ENCODE results near the gene NR4A2. TPM values are rescaled to one million over a fixed set of nuclear protein-coding genes. Genes with fewer than 3 reads are reported as not detected.

Gene NR4A2
- total and polyA plus RNA-seq, 2 experiments from 2014 or later: 2.3 to 4.5 TPM

DNA sequence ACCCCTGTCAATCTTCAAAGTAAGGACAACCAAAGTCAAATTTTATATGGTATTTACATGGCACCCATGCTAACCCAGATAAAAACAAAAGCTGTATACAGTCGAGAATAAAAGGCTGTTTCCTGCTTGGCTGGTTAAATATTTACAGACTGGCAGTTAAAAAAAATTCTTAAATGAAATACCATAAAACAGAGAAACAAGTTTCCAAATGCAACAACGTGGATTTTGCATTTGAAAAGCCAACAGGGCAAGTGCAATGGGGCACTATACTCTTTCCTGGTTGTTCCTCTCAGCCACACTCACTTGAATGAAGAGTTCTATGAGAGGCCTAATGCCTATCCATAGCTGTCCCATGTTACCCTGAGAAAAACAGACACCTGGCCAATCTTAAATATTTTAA lies 6.1 kb upstream of the NR4A2 start:
- Histone ChIP-seq H4K20me1 (ENCODE audit: insufficient read depth, poor library complexity, severe bottlenecking) (no peaks in the 10 kb centered on the region), H3K79me2 (peaks cover 22% of the 10 kb centered on the region), H3K4me2 (peak overlapping the region; percentile 11), H3K4me3 (no peak overlapping the region), H2AFZ (no peak overlapping the region), H3K27ac (no peak overlapping the region), H3K36me3 (replicated peaks; ENCODE audit: insufficient read depth, low read depth) (no peaks in the 10 kb centered on the region), H3K9me3 (ENCODE audit: low read depth) (no peaks in the 10 kb centered on the region), H3K9me2 (replicated peaks; ENCODE audit: insufficient read depth) (no peaks in the 10 kb centered on the region), H3K27me3 (no peaks in the 10 kb centered on the region), H3K4me1 (ENCODE audit: insufficient read depth) (peaks cover 5% of the 10 kb centered on the region)
- TF ChIP-seq EZH2 (IDR thresholded peaks at IDR 0.05; ENCODE audit: borderline replicate concordance) (no peak), EZH2phosphoT487 (IDR thresholded peaks at IDR 0.05; ENCODE audit: low read depth, severe bottlenecking, unreplicated experiment) (no peak)
- TF ChIP-seq, protein P1, sequence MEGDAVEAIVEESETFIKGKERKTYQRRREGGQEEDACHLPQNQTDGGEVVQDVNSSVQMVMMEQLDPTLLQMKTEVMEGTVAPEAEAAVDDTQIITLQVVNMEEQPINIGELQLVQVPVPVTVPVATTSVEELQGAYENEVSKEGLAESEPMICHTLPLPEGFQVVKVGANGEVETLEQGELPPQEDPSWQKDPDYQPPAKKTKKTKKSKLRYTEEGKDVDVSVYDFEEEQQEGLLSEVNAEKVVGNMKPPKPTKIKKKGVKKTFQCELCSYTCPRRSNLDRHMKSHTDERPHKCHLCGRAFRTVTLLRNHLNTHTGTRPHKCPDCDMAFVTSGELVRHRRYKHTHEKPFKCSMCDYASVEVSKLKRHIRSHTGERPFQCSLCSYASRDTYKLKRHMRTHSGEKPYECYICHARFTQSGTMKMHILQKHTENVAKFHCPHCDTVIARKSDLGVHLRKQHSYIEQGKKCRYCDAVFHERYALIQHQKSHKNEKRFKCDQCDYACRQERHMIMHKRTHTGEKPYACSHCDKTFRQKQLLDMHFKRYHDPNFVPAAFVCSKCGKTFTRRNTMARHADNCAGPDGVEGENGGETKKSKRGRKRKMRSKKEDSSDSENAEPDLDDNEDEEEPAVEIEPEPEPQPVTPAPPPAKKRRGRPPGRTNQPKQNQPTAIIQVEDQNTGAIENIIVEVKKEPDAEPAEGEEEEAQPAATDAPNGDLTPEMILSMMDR (IDR thresholded peaks at IDR 0.05; ENCODE audit: poor library complexity): no peak
- DNase-seq (ENCODE audit: low spot score): no peak
- 31% methylated on average over 2 of the region's 2 CpGs for WGBS (ENCODE audit: low lambda C conversion rate, missing lambda C conversion rate)

DNA sequence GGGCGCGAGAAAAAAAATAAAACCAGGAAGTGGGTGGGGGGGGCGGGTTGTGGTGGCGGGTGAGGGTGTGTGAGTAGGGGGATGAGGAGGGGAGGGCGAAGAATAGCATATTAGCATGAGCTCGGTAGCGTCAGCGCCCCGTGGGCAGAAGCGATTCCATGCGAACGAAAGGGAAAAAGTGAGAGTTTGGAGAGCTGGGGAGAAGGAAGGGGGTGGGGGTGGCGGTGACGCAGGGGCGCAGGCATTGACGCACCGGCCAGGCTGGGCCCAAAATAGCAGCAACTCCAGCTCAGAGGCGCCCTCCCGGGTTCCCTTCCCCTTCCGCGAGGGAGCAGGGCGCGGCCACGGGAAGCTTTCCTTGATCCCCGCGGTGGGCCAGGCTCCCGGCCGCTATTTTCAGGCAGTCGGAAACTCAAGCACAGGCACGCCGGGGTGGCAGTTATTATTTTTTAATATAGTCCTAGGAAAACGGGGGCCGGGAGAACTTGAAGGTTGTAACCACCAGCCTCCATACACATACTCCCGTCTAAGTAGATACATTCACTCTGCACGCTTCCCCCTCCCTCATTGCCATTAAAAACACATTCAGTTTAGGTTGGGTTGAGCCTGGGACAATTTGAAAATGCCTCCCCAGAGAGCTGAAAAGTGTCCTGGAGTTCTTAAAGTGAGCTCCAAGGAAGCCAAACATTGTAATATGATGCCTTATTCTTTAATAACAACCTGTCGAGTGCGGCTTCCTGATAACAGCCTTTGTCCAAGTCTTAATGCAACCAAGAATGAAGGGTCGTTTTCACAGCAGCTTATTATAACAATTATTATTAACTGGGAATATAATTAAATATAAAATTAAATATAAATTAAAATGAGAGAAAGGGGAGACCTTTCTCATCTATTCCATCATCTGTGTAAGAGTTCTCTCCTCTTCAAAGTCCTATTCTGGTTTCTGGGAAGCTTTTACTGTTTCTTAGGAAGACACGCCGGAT lies 2.3 kb upstream of the NR4A2 start:
- peak overlapping the region; percentile 55 for H3K4me3 ChIP-seq
- H3K27ac ChIP-seq: peak overlapping the region; percentile 96
- H3K9me3 ChIP-seq (ENCODE audit: low read depth): no peaks in the 10 kb centered on the region
- no peaks in the 10 kb centered on the region for H3K9me2 ChIP-seq (replicated peaks; ENCODE audit: insufficient read depth)
- TF ChIP-seq, protein P1 (IDR thresholded peaks at IDR 0.05; ENCODE audit: poor library complexity): no peak
- no peak for TF ChIP-seq EZH2 (IDR thresholded peaks at IDR 0.05; ENCODE audit: borderline replicate concordance)
- no peak for TF ChIP-seq EZH2phosphoT487 (IDR thresholded peaks at IDR 0.05; ENCODE audit: low read depth, severe bottlenecking, unreplicated experiment)
- WGBS (ENCODE audit: low lambda C conversion rate, missing lambda C conversion rate): 2% methylated on average over 21 of the region's 40 CpGs
- H3K79me2 ChIP-seq: peaks cover 15% of the 10 kb centered on the region
- no peaks in the 10 kb centered on the region for H4K20me1 ChIP-seq (ENCODE audit: insufficient read depth, poor library complexity, severe bottlenecking)
- peak; percentile 91 for DNase-seq (ENCODE audit: low spot score)
- H2AFZ ChIP-seq: peak overlapping the region; percentile 79
- peaks cover 5% of the 10 kb centered on the region for H3K4me1 ChIP-seq (ENCODE audit: insufficient read depth)
- peak overlapping the region; percentile 90 for H3K4me2 ChIP-seq
- H3K27me3 ChIP-seq: peaks cover 14% of the 10 kb centered on the region
- H3K36me3 ChIP-seq (replicated peaks; ENCODE audit: insufficient read depth, low read depth): no peaks in the 10 kb centered on the region

DNA sequence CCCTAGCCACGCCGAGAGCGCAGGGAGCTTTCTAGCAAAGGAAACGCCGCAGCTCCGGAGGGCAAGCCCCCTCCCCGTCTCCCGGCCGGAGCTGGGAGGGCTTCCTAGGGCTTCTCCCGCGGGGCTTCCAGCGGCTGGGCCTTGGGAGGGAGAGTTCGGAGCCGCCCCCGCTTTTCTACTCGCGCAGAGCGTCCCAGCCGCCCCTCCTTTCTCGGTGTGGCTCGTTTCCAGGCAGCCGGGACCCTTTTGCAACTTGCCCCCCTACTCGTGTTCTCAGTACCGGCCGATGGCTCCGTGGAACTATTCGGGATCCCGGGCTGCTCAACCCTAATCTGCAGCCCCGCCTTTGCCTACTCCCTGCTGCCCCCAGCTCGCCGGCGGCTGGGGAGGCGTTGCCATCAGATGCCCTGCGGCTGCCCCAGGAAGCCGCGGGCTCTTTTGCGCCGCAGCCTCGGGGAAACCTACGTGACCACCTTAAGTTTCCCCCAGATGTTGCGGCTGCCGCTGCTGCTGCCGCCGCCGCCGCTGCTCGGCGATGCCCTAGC lies 1.5 kb upstream of the NR4A2 start:
- peak; percentile 79 for DNase-seq (ENCODE audit: low spot score)
- Histone ChIP-seq H3K4me2 (peak overlapping the region; percentile 90), H3K27me3 (peaks cover 22% of the 10 kb centered on the region), H3K79me2 (peaks cover 15% of the 10 kb centered on the region), H3K9me2 (replicated peaks; ENCODE audit: insufficient read depth) (no peaks in the 10 kb centered on the region), H3K36me3 (replicated peaks; ENCODE audit: insufficient read depth, low read depth) (no peaks in the 10 kb centered on the region), H3K4me1 (ENCODE audit: insufficient read depth) (peaks cover 5% of the 10 kb centered on the region), H2AFZ (peak overlapping the region; percentile 79), H3K27ac (peak overlapping the region; percentile 96), H3K9me3 (ENCODE audit: low read depth) (no peaks in the 10 kb centered on the region), H4K20me1 (ENCODE audit: insufficient read depth, poor library complexity, severe bottlenecking) (no peaks in the 10 kb centered on the region), H3K4me3 (peak overlapping the region; percentile 55)
- TF ChIP-seq EZH2phosphoT487 (IDR thresholded peaks at IDR 0.05; ENCODE audit: low read depth, severe bottlenecking, unreplicated experiment): no peak
- TF ChIP-seq, protein P1 (IDR thresholded peaks at IDR 0.05; ENCODE audit: poor library complexity): peak; percentile 4
- TF ChIP-seq EZH2 (IDR thresholded peaks at IDR 0.05; ENCODE audit: borderline replicate concordance): no peak
- 1% methylated on average over 48 of the region's 48 CpGs for WGBS (ENCODE audit: low lambda C conversion rate, missing lambda C conversion rate)

Measured in hepatocyte (in vitro differentiated cells).